HuH-7 (cell line): ENCODE measurements around the gene PSMB2.
A peak's percentile ranks its signal among the peaks of the same experiment; 100 is the strongest.
"Not testable (repeated sequence)": the region's sequence is repeated elsewhere in the genome, so short reads cannot be mapped to it uniquely, and the experiment has no call there.

Experiments
- DNase-seq: peaks from one replicate; pipeline ENCODE4 v3.0.0; 2011; ENCODE audit warnings: low spot score

PSMB2 gene

GRCh38 chr1:35592991-35593769 lies 48.1 kb downstream of the PSMB2 start:
- no peak for DNase-seq

DNA sequence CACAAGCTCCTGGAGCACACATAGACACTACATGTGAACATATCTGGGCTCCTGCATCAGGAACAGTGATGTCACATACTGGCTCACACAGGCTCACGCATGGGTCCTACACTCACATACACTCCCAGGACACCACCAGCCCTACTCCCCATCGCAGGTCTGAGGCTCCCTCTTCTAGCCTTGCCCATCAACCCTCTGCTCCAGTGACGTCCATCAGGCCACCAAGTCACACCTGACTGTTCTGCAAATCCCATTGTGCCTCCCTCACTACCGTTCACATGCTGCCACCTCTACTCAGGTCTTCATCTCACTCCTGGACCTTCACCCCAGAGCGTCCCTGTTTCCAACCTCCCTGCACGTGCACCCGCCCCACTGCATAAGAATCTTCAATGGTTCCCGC lies 50.1 kb downstream of the PSMB2 start:
- no peak for DNase-seq

GRCh38 chr1:35590476-35591040 lies 50.8 kb downstream of the PSMB2 start:
- DNase-seq, result no peak

- DNase-seq, result no peak
Observed at GRCh38 chr1:35589516-35590427, 51.6 kb downstream of the PSMB2 start.

DNA sequence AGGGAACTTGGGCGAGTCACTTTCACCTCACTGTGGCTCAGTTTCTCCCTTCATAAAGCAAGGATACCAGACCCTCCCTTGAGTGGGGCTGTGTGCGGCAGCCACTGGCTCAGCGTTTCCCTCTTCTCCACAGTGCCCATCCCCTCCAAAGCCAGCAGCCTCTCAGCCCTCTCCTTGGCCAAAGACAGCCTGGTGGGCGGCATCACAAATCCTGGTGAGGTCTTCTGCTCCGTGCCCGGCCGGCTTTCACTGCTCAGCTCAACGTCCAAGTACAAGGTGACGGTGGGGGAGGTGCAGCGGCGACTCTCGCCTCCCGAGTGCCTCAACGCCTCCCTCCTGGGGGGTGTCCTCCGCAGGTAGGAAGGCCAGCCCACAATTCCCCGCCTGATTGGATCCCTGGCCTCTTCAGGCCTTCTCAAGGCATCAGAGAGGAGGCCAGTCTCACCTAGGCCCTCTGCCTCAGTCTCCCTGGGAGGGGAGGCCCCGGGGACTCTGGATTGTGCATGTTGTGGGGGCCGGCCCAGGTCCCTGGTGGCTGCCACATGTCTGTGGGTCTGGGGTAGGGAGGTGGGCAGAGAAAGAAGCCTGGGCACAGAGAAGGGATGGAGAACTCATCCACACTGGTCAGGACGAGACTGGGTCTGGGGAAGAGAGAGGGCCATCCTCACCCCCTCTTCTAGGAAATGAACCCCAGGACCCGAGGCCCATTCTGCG lies 53.0 kb downstream of the PSMB2 start:
- DNase-seq, result no peak

DNA sequence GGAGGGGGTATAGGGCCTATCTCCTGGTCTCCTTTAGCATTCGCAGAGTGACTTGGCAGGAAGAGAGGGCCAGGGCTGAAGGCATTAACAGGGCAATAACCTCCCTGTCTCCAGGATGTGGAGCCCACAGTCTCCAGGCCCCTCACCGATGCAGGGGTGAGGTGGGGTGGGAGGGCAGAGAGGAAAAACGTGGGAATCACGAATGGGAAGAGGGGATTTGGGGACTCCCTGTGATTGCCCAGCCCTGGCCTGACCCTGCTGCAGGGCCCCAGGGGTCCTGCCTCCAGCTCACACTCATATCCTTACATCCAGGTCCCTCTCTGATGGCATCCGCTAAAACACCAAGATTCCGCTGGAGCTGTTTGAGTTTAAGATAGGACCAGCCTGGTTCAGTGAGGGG lies 53.6 kb downstream of the PSMB2 start:
- DNase-seq, result no peak

DNA sequence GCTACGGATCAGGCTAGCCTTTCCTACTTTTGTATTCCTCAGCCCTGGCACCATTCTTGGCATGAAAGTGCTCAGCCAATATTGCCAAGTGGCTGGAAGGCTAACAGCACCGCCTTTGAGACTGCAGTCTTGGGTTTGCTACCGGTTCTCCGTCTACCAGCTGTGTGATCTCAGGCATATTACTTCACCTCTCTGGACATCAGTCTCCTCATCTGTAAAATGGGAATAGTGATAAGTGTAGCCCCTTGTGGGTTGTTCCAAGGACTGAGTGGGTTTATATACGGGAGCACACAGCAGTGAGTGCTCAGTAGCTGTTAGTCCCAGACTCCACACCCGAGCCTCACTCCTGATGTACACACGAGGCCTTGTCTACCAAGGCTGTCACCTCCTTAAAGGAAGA lies 54.5 kb downstream of the PSMB2 start:
- DNase-seq, result no peak

- not testable (repeated sequence) for DNase-seq
Observed at GRCh38 chr1:35585805-35586204, 55.5 kb downstream of the PSMB2 start.

DNA sequence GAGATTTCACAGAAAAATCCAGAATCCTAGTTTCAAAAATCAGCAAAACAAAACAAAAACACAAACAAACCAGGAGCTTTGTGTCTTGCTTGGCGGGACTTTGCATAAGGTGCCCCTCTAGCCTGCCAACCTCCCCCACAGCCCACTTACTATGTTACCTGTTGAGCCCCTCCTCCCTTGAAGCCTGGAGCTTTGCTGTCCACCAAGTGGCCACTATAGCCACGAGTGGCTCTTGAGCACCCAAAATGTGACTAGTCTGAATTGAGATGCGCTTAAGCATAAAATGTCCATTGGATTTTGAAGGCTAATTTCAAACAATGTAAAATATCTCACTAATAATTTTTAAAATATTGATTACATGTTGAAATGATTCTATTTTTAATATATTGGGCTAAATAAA lies 56.0 kb downstream of the PSMB2 start:
- no peak for DNase-seq

DNA sequence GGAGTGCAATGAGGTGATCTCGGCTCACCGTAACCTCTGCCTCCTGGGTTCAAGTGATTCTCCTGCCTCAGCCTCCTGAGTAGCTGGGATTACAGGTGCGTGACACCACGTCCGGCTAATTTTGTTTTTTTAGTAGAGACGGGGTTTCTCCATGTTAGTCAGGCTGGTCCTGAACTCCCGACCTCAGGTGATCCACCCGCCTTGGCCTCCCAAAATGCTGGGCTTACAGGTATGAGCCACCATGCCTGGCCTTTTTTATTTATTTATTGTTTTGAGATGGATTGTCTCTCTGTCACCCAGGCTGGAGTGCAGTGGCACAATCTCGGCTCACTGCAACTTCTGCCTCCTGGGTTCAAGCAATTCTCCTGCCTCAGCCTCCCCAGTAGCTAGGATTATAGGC lies 59.7 kb downstream of the PSMB2 start:
- not testable (repeated sequence) for DNase-seq

DNA sequence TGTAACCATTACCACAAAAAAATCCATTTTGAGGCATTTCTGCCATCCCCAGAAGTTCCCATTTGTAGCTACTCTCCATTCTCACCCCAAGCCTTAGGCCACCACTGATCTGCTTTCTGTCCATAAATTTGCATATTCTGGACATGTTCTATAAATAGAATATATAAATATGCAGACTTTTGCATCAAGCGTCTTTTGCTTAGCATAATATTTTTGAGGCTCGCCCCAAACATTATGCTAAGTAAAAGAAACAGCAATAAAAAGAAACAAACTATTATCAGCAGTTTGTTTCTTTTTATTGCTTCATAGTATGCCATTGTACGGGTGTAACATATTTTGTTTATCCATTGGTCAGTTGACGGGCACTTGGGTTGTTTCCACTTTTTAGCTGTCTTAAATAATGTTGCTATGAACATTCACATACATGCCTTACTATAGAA lies 60.4 kb downstream of the PSMB2 start:
- no peak for DNase-seq

DNA sequence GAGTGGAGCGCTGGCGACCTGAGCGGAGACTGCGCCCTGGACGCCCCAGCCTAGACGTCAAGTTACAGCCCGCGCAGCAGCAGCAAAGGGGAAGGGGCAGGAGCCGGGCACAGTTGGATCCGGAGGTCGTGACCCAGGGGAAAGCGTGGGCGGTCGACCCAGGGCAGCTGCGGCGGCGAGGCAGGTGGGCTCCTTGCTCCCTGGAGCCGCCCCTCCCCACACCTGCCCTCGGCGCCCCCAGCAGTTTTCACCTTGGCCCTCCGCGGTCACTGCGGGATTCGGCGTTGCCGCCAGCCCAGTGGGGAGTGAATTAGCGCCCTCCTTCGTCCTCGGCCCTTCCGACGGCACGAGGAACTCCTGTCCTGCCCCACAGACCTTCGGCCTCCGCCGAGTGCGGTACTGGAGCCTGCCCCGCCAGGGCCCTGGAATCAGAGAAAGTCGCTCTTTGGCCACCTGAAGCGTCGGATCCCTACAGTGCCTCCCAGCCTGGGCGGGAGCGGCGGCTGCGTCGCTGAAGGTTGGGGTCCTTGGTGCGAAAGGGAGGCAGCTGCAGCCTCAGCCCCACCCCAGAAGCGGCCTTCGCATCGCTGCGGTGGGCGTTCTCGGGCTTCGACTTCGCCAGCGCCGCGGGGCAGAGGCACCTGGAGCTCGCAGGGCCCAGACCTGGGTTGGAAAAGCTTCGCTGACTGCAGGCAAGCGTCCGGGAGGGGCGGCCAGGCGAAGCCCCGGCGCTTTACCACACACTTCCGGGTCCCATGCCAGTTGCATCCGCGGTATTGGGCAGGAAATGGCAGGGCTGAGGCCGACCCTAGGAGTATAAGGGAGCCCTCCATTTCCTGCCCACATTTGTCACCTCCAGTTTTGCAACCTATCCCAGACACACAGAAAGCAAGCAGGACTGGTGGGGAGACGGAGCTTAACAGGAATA lies 64.0 kb downstream of the PSMB2 start:
- DNase-seq, result no peak

- DNase-seq, result not testable (repeated sequence)
Observed at GRCh38 chr1:35576766-35577070, 64.6 kb downstream of the PSMB2 start.

DNA sequence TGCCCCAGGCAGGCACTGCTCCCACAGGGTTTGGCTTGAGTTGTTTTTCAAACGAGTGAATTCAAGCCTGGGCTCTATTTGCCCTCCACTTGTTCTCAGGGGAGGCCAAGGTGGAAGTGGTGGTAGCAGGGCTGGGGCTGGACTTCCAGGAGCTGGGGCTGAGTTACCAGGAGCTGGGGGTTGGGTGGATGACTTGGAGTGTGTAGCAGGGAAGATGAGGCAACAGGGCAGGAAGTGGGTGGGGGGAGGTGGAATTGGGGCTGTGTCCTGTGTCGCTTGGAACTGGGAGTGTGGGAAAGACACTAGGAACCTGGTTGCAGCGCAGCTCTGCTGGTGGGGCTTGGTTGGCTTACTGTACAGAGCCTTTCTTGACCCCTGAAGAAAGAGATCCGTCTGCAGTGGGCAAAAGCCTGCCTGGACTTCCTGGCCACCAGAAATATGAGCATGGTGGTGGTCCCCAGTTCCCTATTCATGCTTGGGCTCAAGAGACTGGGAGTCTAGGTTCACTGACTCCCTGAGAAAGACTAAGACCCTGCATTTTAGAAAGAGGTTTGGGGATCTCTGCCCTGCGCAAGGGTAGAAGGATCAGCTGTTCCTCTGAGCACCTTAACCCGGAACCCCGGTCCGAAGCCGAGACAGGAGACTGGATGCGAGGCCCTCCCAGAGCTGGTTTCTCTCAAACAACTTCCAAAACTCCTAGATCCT lies 65.1 kb downstream of the PSMB2 start:
- DNase-seq, result no peak

GRCh38 chr1:35575416-35575958 lies 65.8 kb downstream of the PSMB2 start:
- DNase-seq, result no peak

- no peak for DNase-seq
Observed at GRCh38 chr1:35574655-35575415, 66.5 kb downstream of the PSMB2 start.

- no peak for DNase-seq
Observed at GRCh38 chr1:35574125-35574654, 67.1 kb downstream of the PSMB2 start.

DNA sequence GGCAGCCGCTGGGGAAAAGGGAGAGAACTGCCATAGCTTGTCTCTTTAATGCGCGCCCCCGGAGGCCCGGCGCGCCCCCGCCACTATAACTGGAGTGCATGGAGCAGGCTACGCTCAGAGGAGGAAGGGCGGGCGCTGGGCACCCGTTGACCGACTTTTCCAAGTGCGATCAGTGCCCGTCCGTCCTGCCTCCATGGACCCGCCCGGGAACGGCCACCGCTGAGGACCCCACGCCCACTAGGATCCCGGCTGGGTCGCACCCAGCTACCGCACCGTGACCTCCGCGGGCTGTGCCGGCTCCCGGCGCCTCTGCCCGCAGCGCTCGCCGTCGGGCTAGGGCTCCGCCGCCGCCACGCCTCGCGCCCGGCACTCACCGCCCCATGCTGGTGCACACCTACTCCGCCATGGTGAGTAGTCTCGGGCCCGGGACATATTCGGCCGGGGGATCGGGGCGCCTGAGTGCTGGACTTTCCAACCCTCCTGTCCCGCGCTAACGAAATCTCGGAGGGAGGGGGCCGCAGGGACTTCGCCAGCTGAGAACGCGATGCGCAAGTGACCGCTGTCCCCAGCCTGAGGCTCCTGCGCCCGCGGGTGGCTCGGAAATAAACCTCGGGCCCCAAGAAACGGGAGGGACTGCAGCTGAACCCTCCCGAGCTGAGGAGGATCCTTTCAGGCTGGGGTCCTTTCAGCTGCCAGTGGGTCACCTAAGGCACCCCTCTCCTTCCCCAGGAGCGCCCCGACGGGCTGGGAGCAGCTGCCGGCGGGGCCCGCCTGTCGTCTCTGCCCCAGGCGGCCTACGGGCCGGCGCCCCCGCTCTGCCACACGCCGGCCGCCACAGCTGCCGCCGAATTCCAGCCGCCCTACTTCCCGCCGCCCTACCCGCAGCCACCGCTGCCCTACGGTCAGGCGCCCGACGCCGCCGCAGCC lies 67.9 kb downstream of the PSMB2 start, which contains the start of gene TFAP2E:
TFAP2E (plus strand) TSS at position 117 of the 927 bp plus-strand sequence; CDS start at position 381, 264 bp downstream.
- peak; percentile 71 for DNase-seq
